Stimulated activated CD4-positive, alpha-beta T cell treated with anti-CD3 and anti-CD28 coated beads, TNF-alpha, amount 100 ng/mL, for 24 hours (primary cell): Measurements from ENCODE around the gene GRAP.
"Not testable (repeated sequence)": the region's sequence is repeated elsewhere in the genome, so short reads cannot be mapped to it uniquely, and the experiment has no call there.

Experiments used
- DNase-seq, 3 experiments: peaks; one replicate each; pipeline ENCODE4 v3.0.0-alpha.2; 2020; ENCODE audit warnings: low read depth in 3 of 3

GRAP gene

DNA sequence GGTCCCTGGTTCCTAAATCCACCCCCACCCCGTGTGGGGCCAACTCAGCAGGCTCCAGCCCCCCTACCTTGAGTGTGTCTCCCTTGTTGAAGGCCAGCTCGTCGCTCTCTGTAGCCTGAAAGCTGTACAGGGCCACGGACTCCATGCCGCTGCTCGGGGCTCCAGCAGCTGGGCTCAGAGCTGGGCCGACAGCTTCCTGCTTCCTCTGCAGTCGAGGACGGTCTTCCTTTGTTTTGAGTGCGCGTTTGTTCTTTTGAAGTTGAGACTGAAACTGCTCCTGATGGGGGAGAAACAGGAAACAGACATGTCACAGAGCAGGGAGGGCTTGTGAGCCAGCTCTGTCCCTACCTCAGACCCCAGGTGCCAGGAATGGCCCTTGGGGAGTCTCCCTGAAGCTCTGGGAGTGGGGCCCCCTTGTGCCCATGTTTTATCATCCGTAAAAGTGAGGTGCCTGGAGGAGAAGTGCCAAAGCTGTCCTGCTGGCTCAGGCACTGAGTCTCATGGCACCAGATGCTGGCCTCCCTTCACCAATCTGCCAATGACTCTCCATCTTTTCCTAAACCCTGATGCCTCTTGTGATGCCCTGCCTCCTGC lies at the start of gene GRAP:
Gene GRAP, minus strand, starts transcription at position 176 of the 594 bp plus-strand sequence. Its CDS starts 31 bp downstream, at position 145.
- DNase-seq = not testable (repeated sequence)

- not testable (repeated sequence) for DNase-seq
Measured at GRCh38 chr17:19093684-19094438, 47.1 kb upstream of the GRAP start.

- DNase-seq = not testable (repeated sequence)
Measured at GRCh38 chr17:19092737-19093683, 46.3 kb upstream of the GRAP start.

DNA sequence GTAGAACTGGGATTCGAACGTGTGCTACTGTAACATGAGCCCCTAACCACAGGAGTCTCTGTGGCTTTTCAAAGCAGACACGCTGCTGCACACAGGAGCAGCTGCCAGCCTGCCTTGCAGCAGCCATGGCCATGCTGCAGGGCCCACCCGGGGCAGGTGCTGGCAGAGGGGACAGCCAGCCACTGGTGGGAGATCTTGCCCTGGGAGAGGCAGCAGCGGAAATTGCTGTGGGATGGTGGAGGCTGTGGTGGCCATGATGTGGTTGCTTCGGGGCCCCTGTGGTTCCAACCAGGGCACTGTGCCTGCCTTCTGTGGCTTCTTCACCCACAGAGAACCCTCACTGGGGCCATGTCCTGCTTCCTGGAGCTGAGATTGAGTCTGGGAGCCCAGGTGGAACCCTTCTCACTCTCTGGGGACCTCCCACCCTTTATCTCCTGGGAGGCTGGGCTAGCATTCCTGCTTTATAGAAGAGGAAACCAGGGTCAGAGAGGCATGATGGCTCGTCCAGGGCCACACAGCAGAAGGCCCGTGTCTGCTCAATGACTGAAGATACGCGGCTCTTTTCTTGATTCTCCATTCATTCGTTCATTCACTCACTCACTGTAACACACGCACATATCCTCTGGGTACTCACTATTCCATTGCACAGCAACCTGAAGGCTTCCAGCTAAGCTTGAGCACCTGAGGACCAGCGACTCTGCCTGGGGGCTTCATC lies 43.5 kb upstream of the GRAP start:
- not testable (repeated sequence) for DNase-seq

DNA sequence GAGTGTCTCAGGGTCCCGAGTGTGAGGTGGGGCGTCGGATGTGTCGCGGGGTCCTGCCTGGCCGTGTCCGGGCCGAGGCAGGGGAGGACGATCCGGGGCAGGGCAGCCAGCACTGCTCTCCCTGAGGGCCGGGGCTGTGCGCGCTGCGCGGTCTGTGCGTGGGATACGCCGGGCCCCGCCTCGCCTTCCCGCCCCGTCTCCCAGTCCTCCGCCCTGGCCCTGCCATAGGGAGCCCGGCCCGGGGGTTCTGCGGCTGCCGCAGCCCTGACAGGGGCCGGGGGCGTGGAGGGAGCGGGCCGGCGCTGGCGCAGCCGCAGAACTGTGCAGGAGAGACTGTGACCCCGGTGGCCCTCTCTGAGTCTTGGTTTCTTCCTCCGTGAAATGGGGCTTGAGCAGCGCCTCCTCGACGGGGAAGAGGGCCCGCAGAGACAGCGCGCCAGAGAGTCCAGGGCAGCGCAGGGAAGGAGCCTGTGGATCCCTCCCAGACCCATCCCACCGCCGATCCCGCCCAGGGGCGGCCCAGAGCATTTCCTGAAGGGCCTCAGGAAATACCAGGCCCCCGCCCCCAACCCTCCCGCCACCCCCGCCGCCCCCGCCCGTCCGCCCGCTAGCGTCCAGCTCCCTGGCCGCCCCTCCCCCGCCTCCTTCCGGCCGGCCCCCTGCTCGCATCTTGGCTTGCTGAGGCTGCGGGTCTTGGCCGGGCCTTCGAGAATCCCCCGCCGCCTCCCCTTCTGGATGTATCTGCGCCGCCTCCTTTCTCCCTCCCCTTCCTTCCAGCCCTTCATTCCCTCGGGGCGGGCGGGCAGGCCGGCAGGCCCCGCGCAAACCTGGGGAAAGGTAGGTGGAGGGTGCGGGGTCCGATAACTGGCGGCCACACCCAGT lies 42.3 kb upstream of the GRAP start:
- not testable (repeated sequence) for DNase-seq

DNA sequence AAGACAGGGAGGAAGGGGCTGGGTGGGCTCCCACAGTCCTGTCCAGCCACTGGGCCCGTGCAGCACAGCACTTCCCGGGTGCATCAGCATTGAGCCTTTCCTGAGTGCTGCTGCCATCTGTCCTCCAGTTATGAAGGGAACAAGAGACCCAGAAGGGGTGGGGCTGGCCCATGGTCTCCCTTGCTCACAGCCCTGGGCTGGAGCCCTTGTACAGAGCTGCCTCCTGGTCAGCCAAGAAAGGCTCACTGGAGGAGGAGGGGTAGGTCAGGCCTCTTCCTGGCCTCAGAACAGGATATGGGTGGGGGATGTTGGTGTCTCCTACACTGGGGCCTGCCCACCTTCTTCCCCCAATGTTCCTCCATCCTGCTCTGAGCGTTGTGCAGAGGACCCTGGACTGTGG lies 30.6 kb upstream of the GRAP start:
- not testable (repeated sequence) for DNase-seq

- peak in 2 of 3 experiments; percentile 2 to 10 for DNase-seq
Measured at GRCh38 chr17:19076398-19077192, 29.8 kb upstream of the GRAP start.

GRCh38 chr17:19070318-19071168 lies 23.8 kb upstream of the GRAP start:
- DNase-seq = not testable (repeated sequence)

DNA sequence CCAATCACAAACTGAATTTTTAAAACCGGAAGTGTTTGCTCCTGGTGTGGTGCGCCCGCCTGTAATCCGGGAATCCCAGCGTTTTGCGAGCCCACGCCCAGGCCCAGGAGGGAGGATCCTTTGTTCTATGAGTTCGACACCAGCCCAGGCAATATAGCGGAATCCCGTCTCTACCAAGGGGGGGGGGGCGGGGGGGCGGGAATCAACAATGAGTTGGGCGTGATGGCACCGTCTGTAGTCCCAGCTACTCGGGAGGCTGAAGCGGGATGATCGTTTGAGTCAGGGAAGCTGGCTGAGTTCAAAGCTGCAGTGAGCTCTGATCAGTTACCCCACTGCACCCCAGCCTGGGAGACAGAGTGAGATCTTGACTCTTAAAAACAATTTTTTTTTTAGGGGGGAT lies 17.6 kb upstream of the GRAP start:
- not testable (repeated sequence) for DNase-seq

GRCh38 chr17:19063326-19063956 lies 16.7 kb upstream of the GRAP start:
- peak; percentile 59 to 97 (median 84) for DNase-seq

GRCh38 chr17:19062718-19063325 lies 16.1 kb upstream of the GRAP start:
- DNase-seq = not testable (repeated sequence)

DNA sequence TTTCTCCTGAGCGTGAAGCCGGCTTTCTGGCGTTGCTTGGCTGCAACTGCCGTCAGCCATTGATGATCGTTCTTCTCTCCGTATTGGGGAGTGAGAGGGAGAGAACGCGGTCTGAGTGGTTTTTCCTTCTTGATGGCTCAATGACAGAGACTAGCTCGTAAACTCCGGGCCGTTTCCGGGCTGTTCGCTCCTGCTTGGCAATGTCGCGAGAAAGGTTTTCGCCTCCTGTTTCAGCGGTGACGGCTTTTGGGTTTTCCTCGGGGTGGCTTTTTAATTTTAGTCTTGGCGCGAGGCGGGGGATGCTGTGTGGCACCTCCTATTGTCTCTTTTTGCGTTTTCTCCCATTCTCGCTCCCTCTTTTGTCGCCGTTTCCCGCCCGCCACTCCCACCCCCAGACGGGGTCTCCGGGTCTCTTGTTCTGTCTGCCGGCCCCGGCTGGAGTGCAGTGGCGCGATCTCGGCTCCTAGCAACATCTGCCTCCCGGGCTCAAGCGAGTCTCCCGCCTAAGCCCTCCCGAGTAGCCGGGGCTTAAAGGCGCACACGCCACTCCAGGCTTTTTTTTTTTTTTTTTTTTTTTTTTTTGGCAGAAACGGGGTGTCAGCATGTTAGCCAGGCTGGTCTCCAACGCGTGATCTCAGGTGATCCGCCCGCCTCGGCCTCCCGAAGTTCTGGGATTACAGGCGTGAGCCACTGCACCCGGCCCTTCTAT lies 15.4 kb upstream of the GRAP start:
- DNase-seq = not testable (repeated sequence)

- not testable (repeated sequence) for DNase-seq
Measured at GRCh38 chr17:19055447-19055846, 8.7 kb upstream of the GRAP start.

DNA sequence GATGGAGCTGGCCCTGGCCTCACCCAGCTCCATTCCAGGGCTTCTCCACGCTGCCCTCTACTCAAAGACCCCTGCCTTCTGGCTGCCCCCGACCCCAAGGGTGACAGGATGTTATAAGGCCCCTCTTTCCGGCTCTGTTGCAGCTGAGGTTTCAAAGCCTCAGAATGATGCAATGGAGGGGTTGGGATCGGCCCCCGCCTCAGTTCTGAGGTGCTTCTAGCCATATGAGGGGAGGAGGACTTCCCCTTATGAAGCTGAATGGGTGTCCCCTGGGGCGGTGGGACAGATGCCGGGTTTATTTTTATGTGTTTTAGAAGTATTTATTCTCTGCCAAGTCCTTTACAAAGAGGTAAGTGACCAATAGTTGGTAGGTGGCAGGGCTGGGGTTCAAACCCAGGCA lies 2.1 kb upstream of the GRAP start:
- DNase-seq = not testable (repeated sequence)

DNA sequence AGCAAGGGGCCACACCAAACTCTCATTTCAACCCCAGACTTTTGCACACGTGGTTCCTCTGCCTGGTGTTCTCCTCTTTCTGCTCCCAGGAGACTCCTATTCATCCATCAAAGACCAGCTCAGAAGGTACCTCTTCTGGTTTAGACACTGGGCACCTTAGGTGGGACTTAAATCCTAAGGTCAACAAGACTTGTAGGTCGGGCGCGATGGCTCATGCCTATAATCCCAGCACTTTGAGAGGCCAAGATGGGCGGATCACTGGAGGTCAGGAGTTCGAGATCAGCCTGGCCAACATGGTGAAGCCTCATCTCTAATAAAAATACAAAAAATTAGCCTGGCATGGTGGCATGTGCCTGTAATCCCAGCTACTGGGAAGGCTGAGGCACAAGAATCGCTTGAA lies 753 bp upstream of the GRAP start:
- not testable (repeated sequence) for DNase-seq

DNA sequence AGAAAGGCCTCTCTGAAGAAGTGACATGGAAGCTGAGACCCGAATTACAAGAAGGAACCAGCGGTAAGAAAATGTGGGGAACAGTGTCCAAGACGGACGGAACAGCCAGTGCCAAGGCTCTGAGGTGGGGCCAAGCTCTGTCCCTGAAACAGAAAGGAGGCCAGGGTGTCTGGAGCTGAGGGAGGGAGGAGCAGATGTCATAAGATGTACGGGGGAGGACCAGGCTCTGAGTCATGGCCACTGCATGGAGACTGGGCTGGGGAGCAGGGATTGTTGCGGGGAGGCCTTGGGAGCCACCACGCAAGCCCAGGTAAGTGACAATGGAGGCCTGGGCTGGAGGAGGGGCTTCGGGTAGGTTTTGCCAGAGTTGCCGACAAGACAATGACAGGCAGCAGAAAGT lies 2.1 kb downstream of the GRAP start:
- DNase-seq = not testable (repeated sequence)

GRCh38 chr17:19043032-19043431 lies 3.7 kb downstream of the GRAP start:
- not testable (repeated sequence) for DNase-seq
